Fibroblast of villous mesenchyme (primary cell): ENCODE data around the gene TSHZ2. TPM values are rescaled to one million over a fixed set of nuclear protein-coding genes. Genes with fewer than 3 reads are reported as not detected.

Source experiments
- DNase-seq: peaks from one replicate; pipeline ENCODE4 v3.0.0-alpha.2; 2010; ENCODE audit warnings: low read depth
- H3K4me3 ChIP-seq: 2 replicates; pipeline ENCODE4 v1.5.1; 2011; ENCODE audit warnings: low read depth, mild to moderate bottlenecking, low read length
- total RNA-seq: library from RNA; depleted of rRNA; stranded (reverse); fragments of >200 nt; gene quantifications from 2 replicates; pipeline ENCODE4 v1.2.3, GENCODE V29; 2012
- TF ChIP-seq, protein P1 (sequence below): IDR thresholded peaks from 2 replicates; pipeline ENCODE4 v1.5.1; 2012; ENCODE audit warnings: low read depth, mild to moderate bottlenecking, low read length; ENCODE audit not compliant: insufficient read depth

Gene TSHZ2
- total RNA-seq, 1 donor: 2.6 TPM

- TF ChIP-seq, protein P1, sequence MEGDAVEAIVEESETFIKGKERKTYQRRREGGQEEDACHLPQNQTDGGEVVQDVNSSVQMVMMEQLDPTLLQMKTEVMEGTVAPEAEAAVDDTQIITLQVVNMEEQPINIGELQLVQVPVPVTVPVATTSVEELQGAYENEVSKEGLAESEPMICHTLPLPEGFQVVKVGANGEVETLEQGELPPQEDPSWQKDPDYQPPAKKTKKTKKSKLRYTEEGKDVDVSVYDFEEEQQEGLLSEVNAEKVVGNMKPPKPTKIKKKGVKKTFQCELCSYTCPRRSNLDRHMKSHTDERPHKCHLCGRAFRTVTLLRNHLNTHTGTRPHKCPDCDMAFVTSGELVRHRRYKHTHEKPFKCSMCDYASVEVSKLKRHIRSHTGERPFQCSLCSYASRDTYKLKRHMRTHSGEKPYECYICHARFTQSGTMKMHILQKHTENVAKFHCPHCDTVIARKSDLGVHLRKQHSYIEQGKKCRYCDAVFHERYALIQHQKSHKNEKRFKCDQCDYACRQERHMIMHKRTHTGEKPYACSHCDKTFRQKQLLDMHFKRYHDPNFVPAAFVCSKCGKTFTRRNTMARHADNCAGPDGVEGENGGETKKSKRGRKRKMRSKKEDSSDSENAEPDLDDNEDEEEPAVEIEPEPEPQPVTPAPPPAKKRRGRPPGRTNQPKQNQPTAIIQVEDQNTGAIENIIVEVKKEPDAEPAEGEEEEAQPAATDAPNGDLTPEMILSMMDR: no peak
- DNase-seq: no peak
- no peak overlapping the region for H3K4me3 ChIP-seq
Measured at GRCh38 chr20:53129563-53129962, 157.4 kb downstream of the TSHZ2 start.

DNA sequence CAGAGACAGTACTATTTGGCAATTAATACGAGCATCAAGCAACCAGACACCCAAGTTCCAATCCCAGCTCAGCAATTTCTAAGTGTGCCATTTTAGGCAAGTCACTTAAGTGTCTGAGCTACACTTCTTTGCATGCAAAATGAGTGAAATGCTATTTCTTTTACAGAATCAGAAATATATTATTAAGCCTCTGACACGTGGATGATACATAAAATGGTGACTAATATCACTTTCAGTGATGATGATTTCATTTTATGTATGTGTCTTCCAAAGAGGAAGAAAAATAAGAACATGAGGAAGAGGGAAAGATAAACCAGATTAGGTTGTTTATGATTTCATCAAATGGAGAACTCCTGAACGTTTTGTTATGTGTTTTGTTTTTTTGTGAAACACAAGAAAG lies 158.6 kb downstream of the TSHZ2 start:
- TF ChIP-seq, protein P1: no peak
- no peak overlapping the region for H3K4me3 ChIP-seq
- DNase-seq: no peak

DNA sequence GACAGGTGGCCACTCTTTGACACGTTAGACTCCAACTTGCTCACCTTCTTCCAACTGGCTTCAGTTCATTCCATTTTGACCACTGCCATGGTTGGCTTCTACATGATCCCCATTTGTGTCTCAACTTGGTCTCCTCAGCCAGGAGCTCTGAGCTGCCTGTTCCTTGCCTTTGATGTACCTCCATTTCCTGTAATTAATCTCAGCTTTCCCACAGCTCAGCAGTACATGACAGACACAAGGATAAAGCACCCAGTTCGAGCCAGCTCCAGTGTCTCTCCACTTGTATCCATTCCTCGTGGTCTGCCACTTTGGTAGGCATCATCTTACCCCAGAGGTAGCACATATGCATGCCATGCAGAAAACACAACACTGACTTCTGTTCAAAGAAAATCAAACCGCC lies 161.0 kb downstream of the TSHZ2 start:
- no peak for DNase-seq
- TF ChIP-seq, protein P1: no peak
- no peak overlapping the region for H3K4me3 ChIP-seq

DNA sequence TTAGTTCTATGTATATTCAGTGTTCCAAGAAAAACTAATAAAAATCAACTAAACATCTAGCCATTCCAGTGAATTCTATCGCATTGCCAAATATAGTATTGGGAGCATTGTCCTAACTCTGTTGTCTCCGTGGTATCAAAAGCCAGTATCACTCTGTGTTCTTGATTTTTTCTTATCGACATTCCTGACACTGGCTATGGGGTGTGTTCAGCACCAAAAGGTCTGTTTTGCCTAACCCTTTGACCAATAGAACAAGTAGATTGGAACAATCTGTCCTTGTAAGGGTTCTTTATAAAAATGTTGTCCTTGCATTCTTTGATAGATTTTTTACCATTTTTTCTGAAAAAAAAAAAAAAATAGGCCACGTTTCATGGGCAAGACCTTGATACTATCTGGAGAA lies 161.5 kb downstream of the TSHZ2 start:
- no peak overlapping the region for H3K4me3 ChIP-seq
- no peak for DNase-seq
- TF ChIP-seq, protein P1: no peak

GRCh38 chr20:53136473-53136872 lies 164.3 kb downstream of the TSHZ2 start:
- TF ChIP-seq, protein P1: no peak
- no peak for DNase-seq
- no peak overlapping the region for H3K4me3 ChIP-seq

DNA sequence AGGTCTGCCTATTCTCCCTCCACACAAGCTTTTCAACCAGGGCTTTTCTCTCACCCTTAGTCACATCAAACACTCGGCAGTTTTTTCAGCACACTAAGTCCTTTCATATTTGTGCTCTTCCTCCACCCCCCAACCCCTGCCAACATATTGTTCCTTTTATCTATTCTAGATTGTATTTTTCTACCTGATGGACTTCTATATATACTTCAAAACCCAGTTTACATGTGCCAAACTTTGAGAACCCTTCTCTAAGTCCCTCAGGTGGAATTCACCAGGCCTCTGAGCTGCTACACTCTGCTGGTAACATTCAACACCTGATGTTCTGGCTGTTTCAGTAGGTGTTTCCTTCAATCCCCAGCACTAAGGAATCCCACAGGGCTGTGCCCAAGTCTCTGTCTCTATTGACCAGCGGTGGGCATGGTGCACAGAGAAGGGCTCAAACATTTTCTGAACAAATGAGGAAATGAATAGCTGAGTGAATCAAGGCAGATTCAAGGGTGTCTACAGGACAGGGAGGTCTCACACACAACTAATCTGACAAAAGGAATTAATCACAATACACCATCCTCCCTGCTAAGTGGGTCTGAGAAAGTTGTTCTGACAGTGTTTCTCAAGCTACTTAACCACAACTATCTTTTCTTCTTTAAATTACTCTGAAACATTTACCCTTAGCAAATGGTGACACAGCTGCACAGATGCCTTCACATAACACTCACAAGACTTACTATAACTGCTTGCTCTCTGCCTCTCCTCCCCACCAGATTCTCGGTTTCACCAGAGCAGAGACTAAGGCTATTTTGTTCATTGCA lies 166.5 kb downstream of the TSHZ2 start:
- DNase-seq: no peak
- H3K4me3 ChIP-seq: no peak overlapping the region
- TF ChIP-seq, protein P1: no peak
